AG09309 (cell line): ENCODE results near the gene DENND1A.

Source experiments
- DNase-seq: peaks from one replicate; pipeline ENCODE4 v3.0.0-alpha.2; 2010; ENCODE audit warnings: low read depth
- H3K4me3 ChIP-seq: 2 replicates; pipeline ENCODE4 v1.5.1; 2011; ENCODE audit warnings: mild to moderate bottlenecking, low read depth, low read length, moderate library complexity; ENCODE audit not compliant: control insufficient read depth
- CTCF ChIP-seq: IDR thresholded peaks from 2 replicates; pipeline ENCODE4 v1.5.1; 2011; ENCODE audit warnings: mild to moderate bottlenecking, low read depth, low read length, inconsistent platforms; ENCODE audit not compliant: insufficient read depth, control insufficient read depth; ENCODE audit errors: missing control alignments

Gene DENND1A

GRCh38 chr9:123753016-123753415, 176.9 kb downstream of the DENND1A start:
- no peak for DNase-seq
- TF ChIP-seq CTCF, result no peak
- no peak overlapping the region for H3K4me3 ChIP-seq

- TF ChIP-seq CTCF, result no peak
- DNase-seq, result no peak
- H3K4me3 ChIP-seq, result no peak overlapping the region
Observed at GRCh38 chr9:123749580-123750202, 180.2 kb downstream of the DENND1A start.

- no peak overlapping the region for H3K4me3 ChIP-seq
- TF ChIP-seq CTCF, result no peak
- DNase-seq, result no peak
Observed at GRCh38 chr9:123746765-123747164, 183.2 kb downstream of the DENND1A start.

- no peak for DNase-seq
- no peak for TF ChIP-seq CTCF
Observed at GRCh38 chr9:123745933-123746332, 184.0 kb downstream of the DENND1A start.

GRCh38 chr9:123745451-123745850, 184.5 kb downstream of the DENND1A start:
- no peak for DNase-seq
- TF ChIP-seq CTCF, result no peak

More at GRCh38 chr9:123745933-123746332, 184.0 kb downstream of the DENND1A start:
- H3K4me3 ChIP-seq, result no peak overlapping the region

GRCh38 chr9:123743737-123744136, 186.2 kb downstream of the DENND1A start:
- TF ChIP-seq CTCF, result no peak
- no peak overlapping the region for H3K4me3 ChIP-seq
- DNase-seq, result no peak

More at GRCh38 chr9:123745451-123745850, 184.5 kb downstream of the DENND1A start:
- no peak overlapping the region for H3K4me3 ChIP-seq
